ENCODE measurements around the gene HDAC4.

Gene HDAC4

DNA sequence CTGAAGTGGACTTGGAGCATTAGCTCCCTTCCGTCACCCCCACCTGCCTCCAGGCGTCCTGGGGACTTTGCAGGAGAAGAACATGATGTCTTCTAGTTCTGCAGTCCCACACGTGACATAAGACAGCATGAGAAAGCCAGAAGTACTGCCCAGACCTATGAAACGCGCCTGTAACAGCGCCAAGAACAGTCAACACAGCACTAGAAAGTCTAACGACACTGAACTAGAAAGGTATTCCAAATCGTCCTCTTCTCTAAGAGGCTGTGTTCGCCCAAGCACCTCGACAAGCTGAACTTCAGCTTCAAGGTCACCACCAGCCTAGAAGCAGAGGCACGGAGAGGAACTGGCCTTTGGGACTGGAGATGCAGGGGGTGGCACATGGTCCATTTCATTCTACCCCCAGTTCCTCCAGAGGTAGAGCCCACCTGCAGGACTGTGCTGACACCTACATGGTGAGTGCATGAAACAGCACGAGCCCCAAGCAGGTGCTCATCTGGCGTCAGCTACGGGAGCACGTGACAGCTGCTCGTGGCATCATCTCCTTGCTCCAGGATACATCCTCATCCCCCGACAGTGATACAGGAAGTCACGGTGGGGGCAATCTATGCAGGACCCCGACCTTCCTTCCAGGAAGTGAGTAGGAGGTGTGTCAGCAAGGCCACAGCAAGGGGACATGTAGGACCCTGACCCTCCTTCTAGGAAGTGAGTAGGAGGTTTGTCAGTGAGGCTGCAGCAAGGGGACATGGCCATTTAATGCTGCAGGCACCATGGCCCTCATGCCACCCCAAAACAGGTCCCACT lies 3.7 kb downstream of the HDAC4 start:
- DNase-seq (ENCODE audit: low read depth) = no peak
- TF ChIP-seq, protein P1, sequence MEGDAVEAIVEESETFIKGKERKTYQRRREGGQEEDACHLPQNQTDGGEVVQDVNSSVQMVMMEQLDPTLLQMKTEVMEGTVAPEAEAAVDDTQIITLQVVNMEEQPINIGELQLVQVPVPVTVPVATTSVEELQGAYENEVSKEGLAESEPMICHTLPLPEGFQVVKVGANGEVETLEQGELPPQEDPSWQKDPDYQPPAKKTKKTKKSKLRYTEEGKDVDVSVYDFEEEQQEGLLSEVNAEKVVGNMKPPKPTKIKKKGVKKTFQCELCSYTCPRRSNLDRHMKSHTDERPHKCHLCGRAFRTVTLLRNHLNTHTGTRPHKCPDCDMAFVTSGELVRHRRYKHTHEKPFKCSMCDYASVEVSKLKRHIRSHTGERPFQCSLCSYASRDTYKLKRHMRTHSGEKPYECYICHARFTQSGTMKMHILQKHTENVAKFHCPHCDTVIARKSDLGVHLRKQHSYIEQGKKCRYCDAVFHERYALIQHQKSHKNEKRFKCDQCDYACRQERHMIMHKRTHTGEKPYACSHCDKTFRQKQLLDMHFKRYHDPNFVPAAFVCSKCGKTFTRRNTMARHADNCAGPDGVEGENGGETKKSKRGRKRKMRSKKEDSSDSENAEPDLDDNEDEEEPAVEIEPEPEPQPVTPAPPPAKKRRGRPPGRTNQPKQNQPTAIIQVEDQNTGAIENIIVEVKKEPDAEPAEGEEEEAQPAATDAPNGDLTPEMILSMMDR (conservative IDR thresholded peaks at IDR 0.05; ENCODE audit: low read depth, low read length) = peak; percentile 19
- H3K4me3 ChIP-seq (ENCODE audit: low read length) = no peak overlapping the region

DNA sequence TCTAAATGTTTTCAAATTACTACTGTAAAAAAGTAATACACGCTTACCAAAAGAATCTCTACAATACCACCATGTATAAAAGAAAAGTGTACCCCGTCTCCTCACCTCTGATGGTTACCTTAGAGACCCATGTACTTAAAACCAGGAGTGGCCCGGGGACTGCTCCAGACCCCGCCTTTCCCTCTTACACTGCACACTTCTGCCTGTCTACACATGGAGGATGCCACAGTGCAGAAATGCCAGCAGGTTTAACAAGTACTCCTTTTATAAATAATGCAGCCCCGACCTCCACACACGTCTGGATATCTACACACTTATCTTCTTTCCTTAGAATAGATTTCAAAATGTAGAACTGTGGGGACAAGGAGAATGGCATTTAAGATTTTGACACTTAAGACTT lies 5.3 kb downstream of the HDAC4 start:
- no peak for DNase-seq (ENCODE audit: low read depth)
- TF ChIP-seq, protein P1 (conservative IDR thresholded peaks at IDR 0.05; ENCODE audit: low read depth, low read length) = no peak
- no peak overlapping the region for H3K4me3 ChIP-seq (ENCODE audit: low read length)

DNA sequence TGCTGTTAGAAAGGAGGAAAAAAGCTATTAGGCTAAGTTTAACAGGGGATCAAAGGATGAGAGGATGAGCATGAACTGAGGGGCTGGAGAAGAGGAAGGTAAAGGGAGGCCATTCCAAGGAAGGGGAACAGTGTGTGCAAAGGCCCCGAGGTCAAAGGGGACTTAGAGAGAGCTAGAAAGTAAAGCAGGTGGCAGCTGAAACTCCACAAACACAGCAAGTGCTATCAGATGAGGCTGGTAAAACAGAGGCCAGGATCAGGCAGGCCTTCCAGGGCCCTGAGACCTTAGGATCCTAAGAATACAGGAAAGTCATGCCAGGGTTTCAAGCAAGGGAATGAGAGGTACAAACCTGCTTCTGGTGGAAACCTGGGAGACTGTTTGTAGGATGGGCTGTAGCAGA lies 5.8 kb downstream of the HDAC4 start:
- TF ChIP-seq, protein P1 (conservative IDR thresholded peaks at IDR 0.05; ENCODE audit: low read depth, low read length) = no peak
- DNase-seq (ENCODE audit: low read depth) = no peak

DNA sequence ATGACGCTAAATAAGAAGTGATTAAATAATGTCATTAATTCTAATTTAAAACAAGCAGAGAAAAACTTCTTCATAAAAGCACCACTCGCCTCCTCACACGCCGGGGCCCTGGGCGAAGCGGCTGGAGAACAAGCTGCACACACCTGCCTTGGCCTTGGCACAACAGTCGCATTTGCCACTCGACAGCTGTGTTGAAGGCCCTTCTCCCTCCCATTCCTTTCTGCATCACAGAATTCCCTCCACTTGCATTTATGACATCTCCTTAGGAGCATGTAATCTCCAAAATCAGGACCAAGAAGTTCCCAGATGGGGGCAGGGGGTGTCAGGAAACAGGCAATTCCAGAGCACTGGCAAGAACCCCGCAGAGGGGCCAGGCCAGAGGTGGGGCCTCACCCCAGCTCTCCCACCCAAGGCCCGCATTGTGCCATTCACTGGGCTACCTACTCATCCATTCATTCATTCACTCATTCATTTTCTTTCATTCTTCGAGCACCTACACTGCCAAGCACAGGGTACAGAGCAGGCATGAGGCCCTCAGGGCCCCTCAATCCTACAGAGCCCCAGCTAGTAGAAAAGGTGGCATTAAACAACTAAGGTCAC lies 6.4 kb downstream of the HDAC4 start:
- no peak for DNase-seq (ENCODE audit: low read depth)
- no peak overlapping the region for H3K4me3 ChIP-seq (ENCODE audit: low read length)
- TF ChIP-seq, protein P1 (conservative IDR thresholded peaks at IDR 0.05; ENCODE audit: low read depth, low read length) = no peak

More for the DNA sequence above, 5.8 kb downstream of the HDAC4 start:
- H3K4me3 ChIP-seq (ENCODE audit: low read length) = no peak overlapping the region

DNA sequence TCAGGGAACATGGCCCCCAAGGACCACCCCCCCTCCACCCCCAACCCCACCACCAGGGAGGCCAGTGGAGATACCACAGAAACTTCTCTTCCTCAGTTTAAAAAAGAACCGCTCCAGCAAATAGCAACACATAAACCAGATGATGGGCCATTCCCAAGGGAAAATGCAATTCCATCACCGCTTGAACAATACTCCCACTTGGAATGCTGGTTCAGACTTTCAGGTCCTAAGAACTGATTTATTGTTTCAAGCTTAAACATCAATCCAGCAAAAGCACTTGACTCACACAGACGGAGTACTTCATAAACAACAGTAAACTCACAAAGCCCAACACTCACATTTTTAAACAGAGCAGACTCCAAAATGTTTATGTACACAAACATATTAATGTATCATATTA lies 6.9 kb downstream of the HDAC4 start:
- DNase-seq (ENCODE audit: low read depth) = no peak
- H3K4me3 ChIP-seq (ENCODE audit: low read length) = no peak overlapping the region
- TF ChIP-seq, protein P1 (conservative IDR thresholded peaks at IDR 0.05; ENCODE audit: low read depth, low read length) = no peak

DNA sequence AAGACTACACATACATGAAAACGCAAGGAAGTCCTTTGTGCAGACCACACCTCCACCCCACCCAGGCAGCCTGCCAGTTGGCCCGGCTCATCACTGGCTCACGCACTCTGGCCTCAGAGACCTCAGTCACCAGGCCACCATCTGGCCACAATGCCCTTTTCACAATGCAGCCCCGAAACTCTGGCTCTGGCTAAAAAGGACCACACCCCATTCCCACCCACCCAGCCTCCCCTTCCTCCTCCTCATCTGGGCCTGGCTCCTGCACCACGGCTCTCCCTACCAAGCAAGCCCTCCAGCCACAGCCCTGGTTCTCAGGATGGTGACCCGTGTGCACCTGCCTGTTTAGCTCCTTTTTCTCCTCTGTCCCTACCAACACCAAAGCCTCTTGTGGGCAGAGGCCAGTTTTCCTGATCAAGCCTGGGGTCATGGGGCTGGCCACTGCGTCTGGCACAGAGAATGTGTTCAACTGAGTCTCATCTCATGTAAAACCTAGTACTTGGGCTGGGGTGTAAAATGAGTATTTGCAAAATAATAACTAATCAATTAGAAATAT lies 7.4 kb downstream of the HDAC4 start:
- DNase-seq (ENCODE audit: low read depth) = no peak
- no peak overlapping the region for H3K4me3 ChIP-seq (ENCODE audit: low read length)
- TF ChIP-seq, protein P1 (conservative IDR thresholded peaks at IDR 0.05; ENCODE audit: low read depth, low read length) = no peak

Measured in retinal pigment epithelial cell (primary cell).